Measurements from ENCODE around the gene DNAJC11. TPM values are rescaled to one million over a fixed set of nuclear protein-coding genes. Genes with fewer than 3 reads are reported as not detected.
"Not testable (repeated sequence)": the region's sequence is repeated elsewhere in the genome, so short reads cannot be mapped to it uniquely, and the experiment has no call there.

DNAJC11 gene
- total RNA-seq, 1 donor from 2014 or later, result 17.9 TPM

DNA sequence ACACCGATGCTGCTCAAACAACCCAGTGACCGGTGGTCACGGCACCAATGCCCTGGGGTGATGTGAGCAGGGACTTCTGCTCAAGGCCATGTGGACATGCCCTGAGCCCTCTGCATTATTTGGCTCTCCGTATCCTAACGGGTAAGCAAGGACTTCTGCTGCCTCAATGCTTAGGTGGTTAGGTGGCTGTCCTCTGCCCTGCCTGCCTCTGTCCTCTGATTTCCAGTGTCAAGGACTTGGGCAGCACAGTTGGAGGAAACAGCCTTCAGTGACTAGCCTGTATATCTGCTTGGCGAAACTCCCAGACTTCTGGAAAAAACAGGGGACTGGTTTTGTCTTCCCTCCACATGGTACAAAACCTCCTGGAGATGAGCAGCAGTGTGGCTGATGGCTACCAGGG lies 34.5 kb downstream of the DNAJC11 start:
- peaks cover 16% of the 10 kb centered on the region for H3K36me3 ChIP-seq (ENCODE audit: control insufficient read depth, insufficient read depth, low read length)
- DNase-seq (ENCODE audit: low read depth) (no peak), FAIRE-seq (no peak)
- no peaks in the 10 kb centered on the region for H3K27me3 ChIP-seq (ENCODE audit: control insufficient read depth, insufficient read depth, low read length)
- H3K4me3 ChIP-seq (ENCODE audit: low read depth, low read length), result no peak overlapping the region
- TF ChIP-seq, protein P1, sequence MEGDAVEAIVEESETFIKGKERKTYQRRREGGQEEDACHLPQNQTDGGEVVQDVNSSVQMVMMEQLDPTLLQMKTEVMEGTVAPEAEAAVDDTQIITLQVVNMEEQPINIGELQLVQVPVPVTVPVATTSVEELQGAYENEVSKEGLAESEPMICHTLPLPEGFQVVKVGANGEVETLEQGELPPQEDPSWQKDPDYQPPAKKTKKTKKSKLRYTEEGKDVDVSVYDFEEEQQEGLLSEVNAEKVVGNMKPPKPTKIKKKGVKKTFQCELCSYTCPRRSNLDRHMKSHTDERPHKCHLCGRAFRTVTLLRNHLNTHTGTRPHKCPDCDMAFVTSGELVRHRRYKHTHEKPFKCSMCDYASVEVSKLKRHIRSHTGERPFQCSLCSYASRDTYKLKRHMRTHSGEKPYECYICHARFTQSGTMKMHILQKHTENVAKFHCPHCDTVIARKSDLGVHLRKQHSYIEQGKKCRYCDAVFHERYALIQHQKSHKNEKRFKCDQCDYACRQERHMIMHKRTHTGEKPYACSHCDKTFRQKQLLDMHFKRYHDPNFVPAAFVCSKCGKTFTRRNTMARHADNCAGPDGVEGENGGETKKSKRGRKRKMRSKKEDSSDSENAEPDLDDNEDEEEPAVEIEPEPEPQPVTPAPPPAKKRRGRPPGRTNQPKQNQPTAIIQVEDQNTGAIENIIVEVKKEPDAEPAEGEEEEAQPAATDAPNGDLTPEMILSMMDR (IDR thresholded peaks at IDR 0.05; ENCODE audit: insufficient read depth, low read length, severe bottlenecking), result no peak

DNA sequence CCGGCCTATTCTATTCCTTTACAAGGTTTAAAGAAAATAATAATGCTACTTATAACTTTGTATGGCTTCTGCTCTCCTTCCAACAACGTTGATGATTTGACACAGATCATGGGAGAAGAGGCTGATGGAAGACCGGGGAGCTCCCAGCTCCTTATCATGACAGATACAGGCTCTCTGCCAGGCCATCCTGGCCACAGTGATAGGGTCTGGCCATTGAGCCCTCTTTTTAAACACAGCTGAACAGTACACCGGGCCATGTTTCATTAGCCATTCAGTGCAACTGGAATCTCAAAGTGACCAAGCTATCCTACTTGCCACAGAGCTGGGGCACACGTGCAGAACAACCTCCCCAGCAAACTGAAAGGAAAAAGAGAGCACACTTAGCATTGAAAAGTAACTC lies 34.9 kb downstream of the DNAJC11 start:
- H3K36me3 ChIP-seq (ENCODE audit: control insufficient read depth, insufficient read depth, low read length), result peaks cover 16% of the 10 kb centered on the region
- H3K4me3 ChIP-seq (ENCODE audit: low read depth, low read length), result no peak overlapping the region
- DNase-seq (ENCODE audit: low read depth) (no peak), FAIRE-seq (no peak)
- no peaks in the 10 kb centered on the region for H3K27me3 ChIP-seq (ENCODE audit: control insufficient read depth, insufficient read depth, low read length)
- TF ChIP-seq, protein P1 (IDR thresholded peaks at IDR 0.05; ENCODE audit: insufficient read depth, low read length, severe bottlenecking), result no peak

DNA sequence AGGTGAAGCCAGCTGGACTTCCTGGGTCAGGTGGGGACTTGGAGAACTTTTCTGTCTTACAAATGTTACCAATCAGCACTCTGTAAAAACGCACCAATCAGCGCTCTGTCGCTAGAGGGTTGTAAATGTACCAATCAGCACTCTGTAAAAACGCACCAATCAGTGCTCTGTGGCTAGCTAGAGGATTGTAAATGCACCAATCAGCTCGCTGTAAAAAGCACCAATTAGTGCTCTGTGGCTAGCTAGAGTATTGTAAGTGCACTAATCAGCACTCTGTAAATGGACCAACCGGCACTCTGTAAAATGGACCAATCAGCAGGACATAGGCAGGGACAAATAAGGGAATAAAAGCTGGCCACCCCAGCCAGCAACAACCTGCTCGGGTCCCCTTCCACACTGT lies 39.1 kb downstream of the DNAJC11 start:
- peaks cover 14% of the 10 kb centered on the region for H3K36me3 ChIP-seq (ENCODE audit: control insufficient read depth, insufficient read depth, low read length)
- FAIRE-seq; DNase-seq (ENCODE audit: low read depth); H3K4me3 ChIP-seq (ENCODE audit: low read depth, low read length); H3K27me3 ChIP-seq (ENCODE audit: control insufficient read depth, insufficient read depth, low read length): not testable (repeated sequence)

DNA sequence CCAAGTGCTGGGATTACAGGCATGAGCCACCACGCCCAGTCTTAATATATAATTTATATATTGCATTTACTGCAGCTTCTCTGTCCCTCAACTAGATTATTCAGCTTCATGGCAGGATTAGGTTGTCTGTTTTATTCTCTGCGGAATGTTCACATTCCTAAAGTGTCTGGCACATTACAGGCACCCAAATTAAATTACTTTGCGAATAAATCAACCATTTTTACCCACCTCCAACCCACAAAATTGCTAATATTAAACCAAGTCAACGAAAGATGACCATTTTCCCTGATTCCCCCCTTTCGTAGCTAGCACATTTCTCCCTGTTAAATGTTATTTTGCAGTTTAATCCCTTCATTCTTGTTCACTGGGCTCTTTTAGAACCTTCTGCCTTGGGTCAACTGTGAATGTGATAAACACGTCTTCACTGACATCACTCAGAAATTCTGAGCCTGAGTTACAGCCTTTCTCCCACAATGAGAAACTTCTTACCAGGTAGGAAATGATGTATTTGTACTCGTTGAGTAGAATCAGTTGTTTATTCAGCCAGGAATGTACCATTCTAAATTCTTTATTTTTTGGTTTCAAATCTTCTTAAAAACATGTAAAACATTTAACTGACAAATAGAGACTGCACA lies 41.1 kb downstream of the DNAJC11 start:
- no peak for DNase-seq (ENCODE audit: low read depth)
- TF ChIP-seq, protein P1 (IDR thresholded peaks at IDR 0.05; ENCODE audit: insufficient read depth, low read length, severe bottlenecking), result no peak
- Histone ChIP-seq H3K36me3 (ENCODE audit: control insufficient read depth, insufficient read depth, low read length) (peaks cover 7% of the 10 kb centered on the region), H3K4me3 (ENCODE audit: low read depth, low read length) (no peak overlapping the region), H3K27me3 (ENCODE audit: control insufficient read depth, insufficient read depth, low read length) (no peaks in the 10 kb centered on the region)
- FAIRE-seq, result no peak

DNA sequence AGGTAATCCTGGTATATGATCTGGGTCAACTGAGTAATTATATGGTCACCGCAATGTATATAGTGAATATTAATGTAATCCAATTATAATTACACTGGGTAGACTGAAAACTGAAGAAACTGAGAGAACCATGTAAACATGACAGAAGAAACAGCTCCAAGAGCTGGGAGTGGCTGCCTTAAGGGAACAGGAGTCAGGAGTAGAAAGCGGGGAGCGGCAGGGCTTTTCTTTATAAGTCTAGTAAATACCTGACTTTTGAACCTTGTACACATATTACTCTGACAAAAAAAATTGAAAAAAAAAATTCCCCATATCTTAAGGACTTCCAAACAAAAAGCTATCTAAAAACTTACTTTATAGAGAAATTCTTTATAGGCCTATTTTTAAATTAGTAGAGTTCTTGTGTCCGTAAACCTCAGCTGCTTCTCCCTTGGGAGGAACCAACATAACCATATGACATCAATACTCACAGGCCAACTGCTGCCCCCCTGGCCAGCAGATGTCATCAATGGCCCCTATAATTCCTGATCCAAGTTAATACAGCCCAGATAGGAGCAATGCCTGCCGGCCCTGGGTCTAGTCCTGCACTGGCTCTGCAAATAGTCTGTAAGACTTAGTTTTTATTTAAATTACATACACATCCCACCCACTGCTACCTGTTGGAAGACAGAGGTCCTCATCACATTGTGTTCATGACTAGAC lies 43.1 kb downstream of the DNAJC11 start:
- no peak for FAIRE-seq
- TF ChIP-seq, protein P1 (IDR thresholded peaks at IDR 0.05; ENCODE audit: insufficient read depth, low read length, severe bottlenecking), result no peak
- Histone ChIP-seq H3K27me3 (ENCODE audit: control insufficient read depth, insufficient read depth, low read length) (no peaks in the 10 kb centered on the region), H3K4me3 (ENCODE audit: low read depth, low read length) (no peak overlapping the region), H3K36me3 (ENCODE audit: control insufficient read depth, insufficient read depth, low read length) (peaks cover 6% of the 10 kb centered on the region)
- DNase-seq (ENCODE audit: low read depth), result no peak

DNA sequence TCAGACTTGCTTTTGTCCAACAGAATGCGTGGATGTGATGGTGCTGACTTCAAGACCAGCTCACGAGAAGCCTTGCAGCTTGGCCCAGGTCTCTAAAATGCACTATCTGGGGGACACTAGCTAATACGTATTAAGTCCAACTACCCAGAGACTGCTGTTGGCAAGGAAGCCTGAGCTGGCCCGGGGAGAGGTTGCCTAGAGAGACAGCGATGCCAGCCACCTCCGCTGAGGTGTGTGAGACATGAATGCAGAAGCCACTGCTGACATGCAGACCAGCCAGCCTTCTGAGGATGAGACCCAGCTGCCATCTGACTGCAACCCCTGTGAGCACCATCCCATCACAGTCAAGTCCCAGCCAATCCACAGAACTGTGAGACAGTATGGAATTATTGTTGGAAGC lies 44.5 kb downstream of the DNAJC11 start:
- FAIRE-seq, result no peak
- H3K36me3 ChIP-seq (ENCODE audit: control insufficient read depth, insufficient read depth, low read length), result peaks cover 10% of the 10 kb centered on the region
- no peak overlapping the region for H3K4me3 ChIP-seq (ENCODE audit: low read depth, low read length)
- no peaks in the 10 kb centered on the region for H3K27me3 ChIP-seq (ENCODE audit: control insufficient read depth, insufficient read depth, low read length)
- TF ChIP-seq, protein P1 (IDR thresholded peaks at IDR 0.05; ENCODE audit: insufficient read depth, low read length, severe bottlenecking), result no peak
- DNase-seq (ENCODE audit: low read depth), result no peak

All from bronchial epithelial cell (primary cell).